H9 (cell line): ENCODE results near the gene NFE2L2. TPM values are rescaled to one million over a fixed set of nuclear protein-coding genes. Genes with fewer than 3 reads are reported as not detected.
A peak's percentile ranks its signal among the peaks of the same experiment; 100 is the strongest.

Experiments used
- DNase-seq: peaks from one replicate; pipeline ENCODE4 v3.0.0-alpha.2; 2017
- H2AFZ ChIP-seq: one replicate; pipeline ENCODE4 v1.6.1; 2013; ENCODE audit warnings: mild to moderate bottlenecking, low read length, control low read depth, moderate library complexity
- H2AK5ac ChIP-seq: 2 replicates; pipeline ENCODE4 v1.6.1; 2013; ENCODE audit warnings: low read length, control low read depth, mixed read lengths; ENCODE audit not compliant: insufficient read length
- H2BK120ac ChIP-seq: one replicate; pipeline ENCODE4 v1.6.1; 2013; ENCODE audit warnings: low read depth, mild to moderate bottlenecking, low read length, control low read depth, inconsistent platforms; ENCODE audit not compliant: poor library complexity, severe bottlenecking
- H2BK12ac ChIP-seq: 2 replicates; pipeline ENCODE4 v1.6.1; 2013; ENCODE audit warnings: low read length, control low read depth, mixed read lengths, low read depth; ENCODE audit not compliant: insufficient read length
- H2BK15ac ChIP-seq: 2 replicates; pipeline ENCODE4 v1.6.1; 2013; ENCODE audit warnings: low read depth, low read length, control low read depth
- H2BK20ac ChIP-seq: one replicate; pipeline ENCODE4 v1.6.1; 2013; ENCODE audit warnings: low read depth, mild to moderate bottlenecking, low read length, control low read depth, inconsistent platforms; ENCODE audit not compliant: poor library complexity, severe bottlenecking
- H2BK5ac ChIP-seq: 2 replicates; pipeline ENCODE4 v1.6.1; 2013; ENCODE audit warnings: low read length, control low read depth, mixed read lengths; ENCODE audit not compliant: insufficient read length
- H3K14ac ChIP-seq: 2 replicates; pipeline ENCODE4 v1.6.1; 2013; ENCODE audit warnings: low read length, control low read depth; ENCODE audit not compliant: insufficient read depth
- H3K18ac ChIP-seq: 2 replicates; pipeline ENCODE4 v1.6.1; 2013; ENCODE audit warnings: low read depth, mild to moderate bottlenecking, mixed read lengths, low read length, control low read depth; ENCODE audit not compliant: insufficient read length
- H3K23ac ChIP-seq: 2 replicates; pipeline ENCODE4 v1.6.1; 2013; ENCODE audit warnings: low read length, control low read depth, mixed read lengths, low read depth; ENCODE audit not compliant: insufficient read length
- H3K23me2 ChIP-seq: 2 replicates; pipeline ENCODE4 v1.6.1; 2013; ENCODE audit warnings: low read depth, mild to moderate bottlenecking, mixed read lengths, low read length, control low read depth; ENCODE audit not compliant: insufficient read length, poor library complexity, severe bottlenecking
- H3K27ac ChIP-seq: 2 replicates; pipeline ENCODE4 v1.5.1; 2013; ENCODE audit warnings: low read length, control low read depth, mixed read lengths, low read depth; ENCODE audit not compliant: insufficient read length
- H3K27me3 ChIP-seq: 2 replicates; pipeline ENCODE4 v1.6.1; 2013; ENCODE audit warnings: low read length, control low read depth, inconsistent platforms; ENCODE audit not compliant: insufficient read depth
- H3K4ac ChIP-seq: 2 replicates; pipeline ENCODE4 v1.6.1; 2013; ENCODE audit warnings: low read depth, mild to moderate bottlenecking, control low read depth, inconsistent platforms, low read length, moderate library complexity
- H3K4me1 ChIP-seq: 2 replicates; pipeline ENCODE4 v1.6.1; 2013; ENCODE audit warnings: low read length, control low read depth, inconsistent platforms; ENCODE audit not compliant: insufficient read depth
- H3K4me2 ChIP-seq: 2 replicates; pipeline ENCODE4 v1.6.1; 2013; ENCODE audit warnings: low read length, control low read depth, mixed read lengths; ENCODE audit not compliant: insufficient read length, insufficient read depth
- H3K56ac ChIP-seq: 2 replicates; pipeline ENCODE4 v1.6.1; 2013; ENCODE audit warnings: low read depth, mild to moderate bottlenecking, mixed read lengths, low read length, control low read depth; ENCODE audit not compliant: insufficient read length
- H3K79me1 ChIP-seq: 2 replicates; pipeline ENCODE4 v1.6.1; 2013; ENCODE audit warnings: low read depth, mild to moderate bottlenecking, moderate library complexity, low read length, control low read depth, inconsistent platforms; ENCODE audit not compliant: insufficient read depth, poor library complexity, severe bottlenecking
- H3K79me2 ChIP-seq: 2 replicates; pipeline ENCODE4 v1.6.1; 2013; ENCODE audit warnings: low read length, control low read depth, inconsistent platforms; ENCODE audit not compliant: insufficient read depth
- H3K9ac ChIP-seq: 2 replicates; pipeline ENCODE4 v1.6.1; 2013; ENCODE audit warnings: low read length, control low read depth, mixed read lengths; ENCODE audit not compliant: insufficient read length; ENCODE audit errors: extremely low read depth
- H3K9me3 ChIP-seq: one replicate; pipeline ENCODE4 v1.6.1; 2013; ENCODE audit warnings: low read depth, low read length, inconsistent platforms; ENCODE audit not compliant: control insufficient read depth
- H3T11ph ChIP-seq: one replicate; pipeline ENCODE4 v1.6.1; 2013; ENCODE audit warnings: mild to moderate bottlenecking, low read length, control low read depth, inconsistent platforms
- H4K20me1 ChIP-seq: one replicate; pipeline ENCODE4 v1.6.1; 2013; ENCODE audit not compliant: control insufficient read depth, insufficient read length, insufficient read depth
- H4K5ac ChIP-seq: 2 replicates; pipeline ENCODE4 v1.6.1; 2013; ENCODE audit warnings: low read depth, mild to moderate bottlenecking, mixed read lengths, low read length, control low read depth; ENCODE audit not compliant: insufficient read length
- H4K8ac ChIP-seq: replicated peaks from 2 replicates; pipeline ENCODE4 v1.6.1; 2013; ENCODE audit warnings: low read length, control low read depth, mixed read lengths, low read depth; ENCODE audit not compliant: insufficient read length
- H4K91ac ChIP-seq: 2 replicates; pipeline ENCODE4 v1.6.1; 2013; ENCODE audit warnings: low read depth, mild to moderate bottlenecking, moderate library complexity, mixed read lengths, low read length, control low read depth; ENCODE audit not compliant: insufficient read length
- H3K27ac Mint-ChIP-seq, 3 experiments: 2 replicates in 2 of 3; 3 replicates in 1 of 3; pipeline ENCODE4 v1.8.0; 2020 to 2021; ENCODE audit warnings: mixed read lengths in 3 of 3, mild to moderate bottlenecking in 1 of 3, moderate library complexity in 1 of 3
- H3K27me3 Mint-ChIP-seq: 2 replicates; pipeline ENCODE4 v1.8.0; 2021; ENCODE audit warnings: low read depth, mild to moderate bottlenecking, moderate library complexity, mixed read lengths
- H3K36me3 Mint-ChIP-seq, 3 experiments: 2 replicates in 2 of 3; 3 replicates in 1 of 3; pipeline ENCODE4 v1.8.0; 2020 to 2021; ENCODE audit warnings: low read depth in 3 of 3, mixed read lengths in 3 of 3; ENCODE audit not compliant: insufficient read depth in 1 of 3
- H3K4me1 Mint-ChIP-seq, 2 experiments: 2 replicates each; pipeline ENCODE4 v1.8.0; 2020; ENCODE audit warnings: mixed read lengths in 2 of 2
- H3K4me3 Mint-ChIP-seq, 2 experiments: 2 replicates in 1 of 2; 3 replicates in 1 of 2; pipeline ENCODE4 v1.8.0; 2020 to 2021; ENCODE audit warnings: mild to moderate bottlenecking in 2 of 2, mixed read lengths in 2 of 2, moderate library complexity in 1 of 2
- H3K9me3 Mint-ChIP-seq, 2 experiments: 2 replicates in 1 of 2; 3 replicates in 1 of 2; pipeline ENCODE4 v1.8.0; 2020; ENCODE audit warnings: mild to moderate bottlenecking in 2 of 2, mixed read lengths in 2 of 2, moderate library complexity in 1 of 2
- CTCF ChIP-seq: fragments of 200-600 bp; sonication (generic); conservative IDR thresholded peaks from 3 replicates; pipeline ENCODE4 v1.8.0; 2021; ENCODE audit warnings: antibody characterized with exemption, mild to moderate bottlenecking
- WGBS: extraction: QIAGEN DNeasy Blood & Tissue Kit; methylation state at CpG from one replicate; pipeline ENCODE4 v1.1.7; 2013; ENCODE audit warnings: missing lambda C conversion rate, low lambda C conversion rate, mixed read lengths; ENCODE audit not compliant: insufficient read length; ENCODE audit errors: extremely low coverage; 5-methylcytosine and 5-hydroxymethylcytosine counted together
- total RNA-seq: library from RNA; stranded (reverse); gene quantifications from 2 replicates; pipeline ENCODE4 v1.2.1, GENCODE V29; 2021

The NFE2L2 gene
- total RNA-seq, 1 experiment from 2014 or later = 42.5 TPM

DNA sequence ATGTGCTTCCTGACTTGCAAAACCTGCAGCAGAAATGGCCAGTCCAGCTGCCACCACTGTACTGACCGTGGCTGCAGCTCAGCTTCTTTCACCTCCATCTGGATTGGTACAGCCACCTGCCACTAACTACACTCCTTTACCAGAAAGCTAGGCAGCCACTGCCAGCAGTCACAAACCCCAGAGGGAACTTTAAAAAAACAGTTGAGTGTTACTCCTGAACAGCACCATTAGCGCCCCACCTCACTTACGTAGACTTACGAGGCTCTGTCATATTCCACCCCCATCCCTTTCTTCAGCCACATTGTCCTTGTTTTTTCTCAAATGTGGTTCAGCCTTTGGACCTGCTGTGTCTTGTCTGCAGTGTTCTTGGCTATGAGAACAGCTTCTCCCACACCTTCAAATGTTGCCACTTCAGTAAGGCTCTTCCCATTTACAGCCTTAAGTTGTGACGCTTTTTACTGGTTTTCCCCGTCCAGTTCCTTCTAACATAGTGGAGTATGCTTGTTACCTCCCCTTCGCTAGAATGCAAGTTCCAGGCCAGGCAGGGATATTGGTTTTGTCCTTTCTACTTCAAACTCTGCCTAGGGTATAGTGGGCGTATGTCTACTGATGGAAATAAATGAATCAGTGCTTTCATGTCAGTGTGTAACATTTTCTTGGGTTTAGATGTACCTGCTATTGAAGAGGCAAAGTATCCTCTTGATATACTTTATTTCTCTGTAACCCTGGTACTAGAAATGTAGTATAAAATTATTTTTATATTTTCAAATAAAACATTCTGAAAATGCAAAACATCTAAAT is 34.9 kb downstream of the NFE2L2 start:
- no peak overlapping the region for H3T11ph ChIP-seq
- no peak for DNase-seq
- no peak overlapping the region for H4K91ac ChIP-seq
- H3K4me1 ChIP-seq = no peaks in the 10 kb centered on the region
- H3K27ac Mint-ChIP-seq = peak overlapping the region; percentile 43 to 73 (median 63); a peak in 4 of 7 replicates
- peaks cover 8 to 14% of the 10 kb centered on the region in 2 experiments for H3K4me1 Mint-ChIP-seq
- no peak overlapping the region for H2BK12ac ChIP-seq
- no peak overlapping the region for H3K56ac ChIP-seq
- H2AK5ac ChIP-seq = no peak overlapping the region
- TF ChIP-seq CTCF = no peak
- H2BK20ac ChIP-seq = no peak overlapping the region
- H4K5ac ChIP-seq = no peak overlapping the region
- H3K23me2 ChIP-seq = no peaks in the 10 kb centered on the region
- H3K27ac ChIP-seq = peak overlapping the region; percentile 10
- no peaks in the 10 kb centered on the region for H3K79me1 ChIP-seq
- H3K18ac ChIP-seq = no peak overlapping the region
- H2BK5ac ChIP-seq = no peak overlapping the region
- H3K36me3 Mint-ChIP-seq = peaks cover 18 to 40% (median 29%) of the 10 kb centered on the region in 3 experiments
- no peaks in the 10 kb centered on the region for H3K79me2 ChIP-seq
- no CpG with 5 or more reads among the region's 8 CpGs for WGBS
- H3K9ac ChIP-seq = no peak overlapping the region
- H4K8ac ChIP-seq = no peak overlapping the region
- no peaks in the 10 kb centered on the region for H4K20me1 ChIP-seq
- H3K9me3 ChIP-seq = no peaks in the 10 kb centered on the region
- H2BK15ac ChIP-seq = no peak overlapping the region
- H3K23ac ChIP-seq = no peak overlapping the region
- H3K9me3 Mint-ChIP-seq = no peaks in the 10 kb centered on the region
- no peaks in the 10 kb centered on the region for H3K27me3 ChIP-seq
- no peak overlapping the region for H3K4me2 ChIP-seq
- no peak overlapping the region for H3K4me3 Mint-ChIP-seq
- H3K4ac ChIP-seq = no peak overlapping the region
- no peak overlapping the region for H3K14ac ChIP-seq
- no peak overlapping the region for H2AFZ ChIP-seq
- no peak overlapping the region for H2BK120ac ChIP-seq
- H3K27me3 Mint-ChIP-seq = no peaks in the 10 kb centered on the region
